HG03460 (cell line): ENCODE measurements around the gene INTS1.
"Not testable (repeated sequence)": the region's sequence is repeated elsewhere in the genome, so short reads cannot be mapped to it uniquely, and the experiment has no call there.

ENCODE experiments used
- ATAC-seq: cut with Tn5 transposase; IDR thresholded peaks from one replicate; pipeline ENCODE4 v1.9.1; 2021; ENCODE audit not compliant: unreplicated experiment

INTS1 gene

GRCh38 chr7:1449501-1449900 is 54.7 kb downstream of the INTS1 start:
- ATAC-seq: no peak

- no peak for ATAC-seq
Observed at GRCh38 chr7:1448958-1449357, 55.2 kb downstream of the INTS1 start.

GRCh38 chr7:1447551-1448244 is 56.5 kb downstream of the INTS1 start:
- ATAC-seq: no peak

GRCh38 chr7:1447112-1447511 is 57.1 kb downstream of the INTS1 start:
- ATAC-seq: no peak

GRCh38 chr7:1446620-1447032 is 57.6 kb downstream of the INTS1 start:
- ATAC-seq: no peak

GRCh38 chr7:1446026-1446425 is 58.2 kb downstream of the INTS1 start:
- ATAC-seq: not testable (repeated sequence)

- no peak for ATAC-seq
Observed at GRCh38 chr7:1445341-1445740, 58.8 kb downstream of the INTS1 start.

- no peak for ATAC-seq
Observed at GRCh38 chr7:1444925-1445322, 59.3 kb downstream of the INTS1 start.

- no peak for ATAC-seq
Observed at GRCh38 chr7:1444214-1444924, 59.8 kb downstream of the INTS1 start.

- not testable (repeated sequence) for ATAC-seq
Observed at GRCh38 chr7:1443587-1444200, 60.5 kb downstream of the INTS1 start.

- no peak for ATAC-seq
Observed at GRCh38 chr7:1442355-1443124, 61.6 kb downstream of the INTS1 start.

GRCh38 chr7:1441615-1442354 is 62.4 kb downstream of the INTS1 start:
- no peak for ATAC-seq

- no peak for ATAC-seq
Observed at GRCh38 chr7:1440620-1441019, 63.6 kb downstream of the INTS1 start.

GRCh38 chr7:1439373-1440363 is 64.5 kb downstream of the INTS1 start:
- ATAC-seq: no peak

- no peak for ATAC-seq
Observed at GRCh38 chr7:1438821-1439220, 65.4 kb downstream of the INTS1 start.

- ATAC-seq: no peak
Observed at GRCh38 chr7:1438208-1438607, 66.0 kb downstream of the INTS1 start.

- no peak for ATAC-seq
Observed at GRCh38 chr7:1437155-1437880, 66.9 kb downstream of the INTS1 start.

- ATAC-seq: no peak
Observed at GRCh38 chr7:1436608-1437007, 67.6 kb downstream of the INTS1 start.
